Thoracic aorta (tissue), 2 donors: ENCODE data around the gene CLSTN2. TPM values are rescaled to one million over a fixed set of nuclear protein-coding genes. Genes with fewer than 3 reads are reported as not detected.

Experiments used
- ATAC-seq: fragments of 150-250 bp; one replicate; pipeline ENCODE4 v1.8.0; 2017; ENCODE audit warnings: low read depth; ENCODE audit not compliant: insufficient number of reproducible peaks, low FRiP score
- DNase-seq: peaks from one replicate; pipeline ENCODE4 v3.0.0-alpha.2; 2020; ENCODE audit warnings: low spot score
- H3K27ac ChIP-seq, 2 donors: fragments of 200-600 bp; sonication (generic); 1 replicate in 1 of 2; 2 replicates in 1 of 2; pipeline ENCODE4 v1.5.1; 2016; ENCODE audit warnings: mild to moderate bottlenecking in 2 of 2, moderate library complexity in 2 of 2
- H3K27me3 ChIP-seq: fragments of 200-600 bp; sonication (generic); replicated peaks from 2 replicates; pipeline ENCODE4 v1.6.0; 2016; ENCODE audit warnings: mild to moderate bottlenecking; ENCODE audit not compliant: insufficient read depth
- H3K36me3 ChIP-seq: fragments of 200-600 bp; sonication (generic); one replicate; pipeline ENCODE4 v1.5.1; 2016
- H3K4me1 ChIP-seq, 2 donors: fragments of 200-600 bp; sonication (generic); 1 replicate in 1 of 2; 2 replicates in 1 of 2; pipeline versions ENCODE4 v1.5.1 to v1.6.0; 2016; ENCODE audit warnings: low read depth in 2 of 2, mild to moderate bottlenecking in 1 of 2; ENCODE audit not compliant: control insufficient read depth in 1 of 2
- H3K4me3 ChIP-seq: fragments of 200-600 bp; sonication (generic); 2 replicates; pipeline ENCODE4 v1.5.1; 2016; ENCODE audit warnings: mild to moderate bottlenecking
- H3K9me3 ChIP-seq: fragments of 200-600 bp; sonication (generic); 2 replicates; pipeline ENCODE4 v1.5.1; 2016
- CTCF ChIP-seq: fragments of 200-600 bp; sonication (generic); IDR thresholded peaks from one replicate; pipeline ENCODE4 v1.5.1; 2019; ENCODE audit warnings: antibody characterized with exemption
- total RNA-seq, 2 donors: library from RNA; depleted of rRNA; stranded (reverse); fragments of >200 nt; gene quantifications; one replicate each; pipeline versions ENCODE4 v1.1.0 to v1.2.3, GENCODE V29; 2016

The CLSTN2 gene
- total RNA-seq, 2 donors from 2014 or later, result 7.6 to 15.7 TPM

- DNase-seq, result no peak
- H3K9me3 ChIP-seq, result peaks cover 4% of the 10 kb centered on the region
- no peaks in the 10 kb centered on the region for H3K36me3 ChIP-seq
- H3K4me3 ChIP-seq, result no peak overlapping the region
- no peak for ATAC-seq
- H3K4me1 ChIP-seq, result no peaks in the 10 kb centered on the region
- TF ChIP-seq CTCF, result no peak
- no peak overlapping the region for H3K27ac ChIP-seq
- no peaks in the 10 kb centered on the region for H3K27me3 ChIP-seq
Observed at GRCh38 chr3:140062461-140062860, 127.5 kb downstream of the CLSTN2 start.

GRCh38 chr3:140067487-140067886, 132.5 kb downstream of the CLSTN2 start:
- Histone ChIP-seq H3K27me3 (no peaks in the 10 kb centered on the region), H3K36me3 (no peaks in the 10 kb centered on the region), H3K4me3 (no peak overlapping the region), H3K4me1 (no peaks in the 10 kb centered on the region), H3K27ac (no peak overlapping the region), H3K9me3 (peaks cover 4% of the 10 kb centered on the region)
- ATAC-seq, result no peak
- TF ChIP-seq CTCF, result no peak
- DNase-seq, result no peak

GRCh38 chr3:140068494-140069017, 133.6 kb downstream of the CLSTN2 start:
- ATAC-seq (no peak), DNase-seq (no peak)
- Histone ChIP-seq H3K4me1 (no peaks in the 10 kb centered on the region), H3K9me3 (peaks cover 4% of the 10 kb centered on the region), H3K4me3 (no peak overlapping the region), H3K27ac (no peak overlapping the region), H3K36me3 (no peaks in the 10 kb centered on the region), H3K27me3 (no peaks in the 10 kb centered on the region)
- no peak for TF ChIP-seq CTCF

GRCh38 chr3:140073278-140074045, 138.5 kb downstream of the CLSTN2 start:
- ATAC-seq, result no peak
- no peak for DNase-seq

GRCh38 chr3:140076552-140076951, 141.6 kb downstream of the CLSTN2 start:
- no peak for TF ChIP-seq CTCF
- no peaks in the 10 kb centered on the region for H3K4me1 ChIP-seq
- no peak overlapping the region for H3K4me3 ChIP-seq
- H3K27ac ChIP-seq, result no peak overlapping the region
- ATAC-seq (no peak), DNase-seq (no peak)
- no peaks in the 10 kb centered on the region for H3K27me3 ChIP-seq
- H3K36me3 ChIP-seq, result no peaks in the 10 kb centered on the region
- no peaks in the 10 kb centered on the region for H3K9me3 ChIP-seq

More at GRCh38 chr3:140073278-140074045, 138.5 kb downstream of the CLSTN2 start:
- TF ChIP-seq CTCF, result no peak
- no peaks in the 10 kb centered on the region for H3K27me3 ChIP-seq
- no peaks in the 10 kb centered on the region for H3K9me3 ChIP-seq
- H3K4me3 ChIP-seq, result no peak overlapping the region
- no peaks in the 10 kb centered on the region for H3K36me3 ChIP-seq
- no peaks in the 10 kb centered on the region for H3K4me1 ChIP-seq
- no peak overlapping the region for H3K27ac ChIP-seq
